HG03354 (cell line): ENCODE results near the gene ATP5F1B.
A peak's percentile ranks its signal among the peaks of the same experiment; 100 is the strongest.

Experiments
- ATAC-seq: cut with Tn5 transposase; IDR thresholded peaks from one replicate; pipeline ENCODE4 v1.9.1; 2021; ENCODE audit warnings: mild to moderate bottlenecking; ENCODE audit not compliant: unreplicated experiment, poor library complexity, severe bottlenecking

Gene ATP5F1B

GRCh38 chr12:56645717-56646446 lies at the start of gene ATP5F1B:
Gene ATP5F1B, minus strand, starts transcription at chr12:56645984. Its CDS starts 21 bp downstream, at chr12:56645963.
- ATAC-seq: peak; percentile 99

GRCh38 chr12:56694161-56694560 lies 48.4 kb upstream of the ATP5F1B start:
- no peak for ATAC-seq

- no peak for ATAC-seq
Observed at GRCh38 chr12:56688846-56689109, 43.0 kb upstream of the ATP5F1B start.

DNA sequence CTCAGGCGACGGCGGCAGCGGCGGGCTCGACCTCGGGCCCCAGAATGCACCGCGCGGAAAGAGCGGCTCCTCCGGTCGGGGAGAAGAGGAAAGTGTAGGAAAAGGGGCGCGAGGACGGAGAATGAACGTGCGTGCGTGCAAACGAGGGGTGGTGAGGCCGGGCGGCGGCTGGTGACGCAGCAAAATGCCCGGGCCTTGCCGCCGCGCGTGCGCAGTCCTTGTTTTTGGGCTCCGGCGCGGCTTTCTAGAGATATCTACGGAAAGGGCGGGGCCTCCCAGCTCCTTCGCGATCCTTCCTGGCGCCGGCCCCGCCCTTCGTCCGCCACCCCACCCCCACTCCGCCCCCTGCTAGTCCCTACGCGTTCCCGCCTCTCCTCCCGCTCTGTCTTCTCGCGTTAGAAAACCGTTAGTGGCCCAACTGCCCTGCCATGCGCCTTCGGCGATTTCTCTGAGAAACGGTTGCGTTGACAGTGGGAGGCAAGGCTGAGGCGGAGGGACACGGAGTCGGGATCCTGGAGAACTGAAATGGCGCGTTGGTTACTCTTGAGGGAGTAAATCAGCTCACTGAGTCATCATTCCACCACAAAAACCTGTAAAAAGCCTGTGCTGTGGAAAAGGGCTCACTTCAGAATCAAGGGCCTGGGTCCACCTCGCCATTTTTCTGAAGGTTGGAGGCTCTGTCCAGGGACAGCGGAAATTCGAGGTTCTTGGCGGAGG lies 42.5 kb upstream of the ATP5F1B start, which contains the start of gene PTGES3:
Gene PTGES3 (minus strand): TSS at position 156 of the 717 bp plus-strand sequence. CDS start 285 bp downstream, outside the sequence.
- ATAC-seq: peak; percentile 69

- peak; percentile 36 for ATAC-seq
Observed at GRCh38 chr12:56687223-56688128, 41.7 kb upstream of the ATP5F1B start.

GRCh38 chr12:56684745-56685359 lies 39.1 kb upstream of the ATP5F1B start:
- no peak for ATAC-seq

DNA sequence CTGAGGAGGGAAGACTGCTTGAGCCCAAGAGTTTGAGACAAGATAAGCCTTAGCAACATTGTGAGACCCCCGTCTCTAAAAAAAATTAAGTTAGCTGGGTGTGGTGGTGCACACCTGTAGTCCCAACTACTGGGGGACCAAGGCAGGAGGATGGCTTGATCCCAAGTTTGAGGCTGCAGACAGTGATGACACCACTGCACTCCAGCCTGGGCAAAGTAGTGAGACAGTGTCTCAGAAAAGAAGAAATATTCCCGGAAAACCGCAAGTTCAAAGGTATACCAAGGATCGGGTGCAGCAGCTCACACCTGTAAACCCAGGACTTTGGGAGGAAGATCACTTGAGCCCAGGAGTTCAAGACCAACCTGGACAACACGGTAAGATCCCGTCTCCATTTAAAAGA lies 36.5 kb upstream of the ATP5F1B start:
- ATAC-seq: no peak

DNA sequence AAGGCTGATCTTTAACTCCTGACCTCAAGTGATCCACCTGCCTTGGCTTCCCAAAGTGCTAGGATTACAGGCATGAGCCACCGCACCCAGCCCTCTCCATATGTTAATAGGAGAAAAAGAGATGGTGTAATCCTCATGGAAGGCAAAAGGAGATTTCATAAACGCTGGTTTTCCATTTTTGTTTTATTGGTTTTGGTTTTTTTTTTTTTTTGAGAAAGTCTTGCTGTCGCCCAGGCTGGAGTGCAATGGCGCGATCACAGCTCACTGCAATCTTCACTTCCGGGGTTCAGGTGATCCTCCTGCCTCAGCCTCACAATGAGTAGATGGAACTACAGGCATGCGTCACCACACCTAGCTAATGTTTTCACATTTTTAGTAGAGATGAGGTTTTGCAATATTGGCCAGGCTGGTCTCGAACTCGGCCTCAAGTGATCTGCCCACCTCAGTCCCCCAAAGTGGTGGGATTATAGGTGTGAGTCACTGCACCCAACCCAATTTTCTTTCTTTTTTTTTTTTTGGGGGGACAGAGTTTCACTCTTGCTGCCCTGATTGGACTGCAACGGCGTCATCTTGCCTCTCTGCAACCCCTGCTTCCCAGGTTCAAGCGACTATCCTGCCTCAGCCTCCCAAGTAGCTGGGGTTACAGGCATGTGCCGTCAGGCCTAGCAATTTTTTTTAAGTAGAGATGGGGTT lies 34.2 kb upstream of the ATP5F1B start:
- ATAC-seq: no peak

DNA sequence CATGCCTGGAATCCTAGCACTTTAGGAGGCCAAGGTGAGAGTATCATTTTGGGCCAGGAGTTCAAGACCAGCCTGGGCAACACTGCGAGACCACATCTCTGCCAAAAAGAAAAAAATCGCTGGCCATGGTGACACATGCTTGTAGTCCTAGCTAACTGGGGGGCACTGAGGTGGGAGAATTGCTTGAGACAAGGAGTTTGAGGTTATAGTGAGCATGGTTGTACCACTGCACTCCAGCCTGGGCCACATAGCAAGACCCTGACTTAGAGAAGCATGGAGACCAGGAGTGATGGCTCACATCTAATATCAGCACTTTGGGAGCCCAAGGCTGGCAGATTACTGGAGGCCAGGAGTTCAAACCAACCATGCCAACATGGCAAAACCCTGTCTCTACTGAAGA lies 33.1 kb upstream of the ATP5F1B start:
- no peak for ATAC-seq

DNA sequence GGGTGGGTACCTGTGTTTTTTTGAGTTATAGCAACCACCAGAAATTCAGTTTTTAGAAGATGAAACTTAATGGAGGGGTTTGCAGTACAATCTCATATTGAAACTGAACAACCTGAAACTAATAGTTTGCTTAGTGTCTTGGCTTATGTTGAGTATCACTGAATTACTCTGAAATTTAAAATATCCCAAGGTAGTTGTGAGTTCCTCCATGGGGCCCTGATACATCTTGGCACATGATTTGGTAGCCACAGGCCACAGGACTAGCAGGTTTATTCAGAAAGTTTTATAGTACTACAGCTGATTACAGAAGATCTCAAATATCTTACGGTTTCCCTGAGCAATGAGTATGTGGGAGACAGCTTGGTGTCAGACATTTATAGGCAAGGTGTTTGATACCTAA lies 31.9 kb upstream of the ATP5F1B start:
- ATAC-seq: peak; percentile 75

DNA sequence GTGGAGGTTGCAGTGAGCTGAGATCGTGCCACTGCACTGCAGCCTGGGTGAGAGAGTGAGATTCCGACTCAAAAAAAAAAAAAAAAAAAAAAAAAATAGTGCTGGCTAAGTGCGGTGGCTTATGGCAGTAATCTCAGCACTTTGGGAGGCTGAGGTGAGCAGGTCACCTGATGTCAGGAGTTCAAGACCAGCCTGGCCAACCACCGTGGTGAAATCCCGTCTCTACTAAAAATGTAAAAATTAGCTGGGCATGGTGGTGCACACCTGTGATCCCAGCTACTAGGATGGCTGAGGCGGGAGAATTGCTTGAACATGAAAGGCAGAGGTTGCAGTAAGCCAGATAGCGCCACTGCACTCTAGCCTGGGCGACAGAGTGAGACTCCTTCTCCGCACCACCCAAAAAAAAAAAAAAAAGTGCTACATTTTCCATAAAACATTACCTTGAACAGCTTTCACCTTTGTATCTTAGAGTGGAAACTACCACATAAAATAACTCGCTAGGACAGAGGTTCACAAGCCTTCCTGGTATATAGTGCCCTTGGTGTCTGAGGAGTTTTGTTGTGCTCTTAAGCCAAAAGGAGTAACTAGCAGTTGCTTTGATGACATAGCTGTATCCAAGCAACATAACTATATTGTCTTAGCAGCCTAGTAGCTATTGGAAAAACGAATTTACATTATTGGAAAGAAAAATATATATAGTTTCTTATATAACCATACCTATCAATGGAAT lies 31.2 kb upstream of the ATP5F1B start:
- ATAC-seq: peak; percentile 44

DNA sequence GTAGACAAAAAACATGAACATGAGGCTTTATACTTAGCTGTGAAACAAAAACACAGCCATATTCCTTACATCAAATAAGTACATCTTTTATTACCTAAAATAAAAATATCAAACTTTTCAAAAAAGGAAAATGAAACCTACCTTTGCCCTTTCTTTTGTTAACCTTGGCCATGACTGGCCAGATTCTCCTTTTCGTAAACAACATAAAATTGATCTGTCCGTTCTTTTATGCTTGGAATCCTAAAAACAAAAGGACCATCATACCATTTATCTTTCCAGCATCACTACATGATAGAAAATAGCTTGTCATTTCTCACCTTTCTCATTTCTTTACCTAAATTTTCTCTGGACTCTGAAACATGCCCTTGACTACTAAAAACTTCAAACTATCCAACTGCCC lies 25.8 kb upstream of the ATP5F1B start:
- ATAC-seq: no peak

DNA sequence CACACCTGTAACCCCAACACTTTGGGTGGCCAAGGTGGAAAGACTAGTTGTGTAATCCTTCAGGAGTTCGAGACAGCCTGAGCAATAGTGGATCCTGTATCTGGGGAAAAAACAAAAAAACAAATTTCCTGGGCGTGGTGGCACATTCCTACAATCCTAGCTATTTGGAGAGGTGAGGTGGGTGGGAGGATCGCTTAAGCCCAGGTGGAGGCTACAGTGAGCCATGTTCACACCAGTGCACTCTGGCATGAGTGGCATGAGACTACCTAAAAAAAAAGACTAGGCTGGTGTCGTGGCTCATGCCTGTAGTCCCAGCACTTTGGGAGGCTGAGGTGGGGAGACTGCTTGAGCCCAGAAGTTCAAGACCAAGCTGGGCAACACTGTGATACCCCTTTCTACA lies 25.1 kb upstream of the ATP5F1B start:
- ATAC-seq: no peak

- ATAC-seq: no peak
Observed at GRCh38 chr12:56668197-56668457, 22.3 kb upstream of the ATP5F1B start.

GRCh38 chr12:56661979-56662638 lies 16.3 kb upstream of the ATP5F1B start:
- no peak for ATAC-seq

DNA sequence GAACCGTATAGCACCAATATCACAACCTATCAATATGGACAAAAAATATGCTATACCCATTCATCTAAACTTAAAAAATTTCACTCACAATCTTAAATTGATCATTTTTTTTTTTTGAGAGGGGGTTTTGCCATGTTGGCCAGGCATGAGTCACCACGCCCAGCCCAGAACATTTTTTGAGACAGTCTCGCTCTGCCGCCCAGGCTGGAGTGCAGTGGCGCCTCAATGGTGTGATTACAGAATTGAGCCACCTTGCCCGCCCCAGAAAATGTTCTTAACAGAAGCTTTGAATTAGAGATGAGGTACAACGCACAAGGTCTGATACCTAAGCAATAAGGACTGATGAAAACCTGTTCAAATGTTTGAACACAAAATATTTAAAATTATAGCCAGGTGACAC lies 15.8 kb upstream of the ATP5F1B start:
- ATAC-seq: no peak

GRCh38 chr12:56658921-56659320 lies 13.1 kb upstream of the ATP5F1B start:
- no peak for ATAC-seq
